Spinal cord (tissue), 10 donors: ENCODE measurements around the gene PRKD3. TPM values are rescaled to one million over a fixed set of nuclear protein-coding genes. Genes with fewer than 3 reads are reported as not detected.

Experiments used
- DNase-seq, 6 donors: peaks; one replicate each; pipeline versions ENCODE4 v3.0.0 to v3.0.0-alpha.2; 2013 to 2015; ENCODE audit warnings: low spot score in 6 of 6, low read depth in 4 of 6
- H3K27ac ChIP-seq: one replicate; pipeline ENCODE4 v1.5.1; 2013; ENCODE audit warnings: low read depth, low read length, control low read depth
- H3K27me3 ChIP-seq: one replicate; pipeline ENCODE4 v1.6.1; 2013; ENCODE audit warnings: low read length; ENCODE audit not compliant: control insufficient read depth, insufficient read depth
- H3K36me3 ChIP-seq: one replicate; pipeline ENCODE4 v1.6.1; 2013; ENCODE audit warnings: low read length; ENCODE audit not compliant: control insufficient read depth, insufficient read depth
- H3K4me1 ChIP-seq: one replicate; pipeline ENCODE4 v1.6.1; 2013; ENCODE audit warnings: low read length; ENCODE audit not compliant: control insufficient read depth, insufficient read depth
- H3K4me3 ChIP-seq: one replicate; pipeline ENCODE4 v1.5.1; 2013; ENCODE audit warnings: low read depth, low read length, control low read depth
- H3K9me3 ChIP-seq: one replicate; pipeline ENCODE4 v1.6.1; 2013; ENCODE audit warnings: low read length; ENCODE audit not compliant: control insufficient read depth, insufficient read depth
- WGBS: methylation state at CpG from one replicate; pipeline ENCODE4 v1.1.5; 2013; ENCODE audit warnings: missing lambda C conversion rate; ENCODE audit not compliant: insufficient coverage; 5-methylcytosine and 5-hydroxymethylcytosine counted together
- polyA plus RNA-seq, 2 donors: library from polyadenylated mRNA; unstranded; fragments of 120-200 nt; gene quantifications; one replicate each; pipeline ENCODE4 v1.2.1, GENCODE V29; 2013; ENCODE audit not compliant: insufficient read length in 2 of 2
- total RNA-seq, 2 donors: library from RNA; depleted of rRNA in 1 of 2; stranded (reverse); fragments of 120-200 nt in 1 of 2; fragments of >200 nt in 1 of 2; gene quantifications; one replicate each; pipeline versions ENCODE4 v1.2.3 to v1.2.4, GENCODE V29; 2013 to 2014
- donor health status: healthy.

Gene PRKD3
- total and polyA plus RNA-seq, 4 donors, result 23.2 to 68.6 (median 43.0) TPM

DNA sequence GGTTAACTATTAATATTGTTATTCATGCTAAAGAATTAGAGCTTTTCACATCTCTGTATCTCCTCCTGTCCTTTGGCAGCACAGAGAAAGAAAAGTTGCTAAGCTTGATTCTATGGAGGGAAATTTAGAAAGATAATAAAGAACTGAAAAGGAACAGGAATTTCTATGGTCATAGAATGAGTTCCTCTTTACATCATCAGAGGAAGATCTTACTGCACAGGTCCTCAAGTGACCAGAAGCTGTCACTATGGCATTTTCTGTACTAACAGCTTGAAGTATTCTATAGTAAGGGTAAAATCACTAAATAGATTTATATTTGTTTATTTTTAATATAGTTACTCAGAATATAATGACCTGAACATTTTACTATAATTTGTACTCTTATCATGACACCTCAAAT, 6.0 kb upstream of the PRKD3 start:
- DNase-seq, result no peak
- peaks cover 2% of the 10 kb centered on the region for H3K27me3 ChIP-seq
- H3K27ac ChIP-seq, result no peak overlapping the region
- H3K36me3 ChIP-seq, result no peaks in the 10 kb centered on the region
- H3K9me3 ChIP-seq, result no peaks in the 10 kb centered on the region
- H3K4me3 ChIP-seq, result no peak overlapping the region
- H3K4me1 ChIP-seq, result no peaks in the 10 kb centered on the region

DNA sequence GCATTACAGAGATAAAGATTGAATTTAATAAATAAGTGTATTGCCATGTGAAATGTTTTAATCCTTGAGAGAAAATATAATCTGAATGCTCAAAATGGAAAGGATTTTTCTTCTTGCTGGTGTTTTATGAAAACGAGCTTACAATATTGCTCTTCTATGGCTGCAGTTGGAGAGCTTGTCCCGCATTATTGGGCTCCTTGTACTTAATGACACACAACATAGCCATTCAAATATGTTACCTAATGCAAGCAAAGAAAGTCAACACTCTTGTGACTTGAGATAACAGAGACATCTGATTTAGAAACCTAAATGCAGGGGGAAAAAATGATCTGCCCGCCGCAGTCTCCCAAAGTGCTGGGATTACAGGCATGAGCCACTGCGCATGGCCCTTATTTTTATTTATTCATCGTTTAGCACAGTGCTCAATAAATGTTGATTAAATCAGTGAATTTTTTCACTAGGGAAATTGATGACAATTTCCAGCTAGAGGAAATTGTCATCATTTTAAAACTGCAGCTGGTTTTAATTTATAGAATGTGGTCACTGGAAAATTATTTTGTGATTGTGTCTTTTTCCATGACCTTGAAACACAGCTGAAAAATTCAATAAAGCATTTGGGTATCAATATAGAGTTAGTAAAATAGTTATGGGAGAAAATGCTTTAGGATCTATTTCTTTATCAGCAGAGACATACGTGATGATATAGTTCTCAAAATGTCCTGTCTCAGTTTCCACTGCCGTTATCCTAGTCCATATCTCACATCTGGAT, 2.4 kb upstream of the PRKD3 start:
- Histone ChIP-seq H3K27me3 (peaks cover 7% of the 10 kb centered on the region), H3K36me3 (no peaks in the 10 kb centered on the region), H3K4me1 (peaks cover 4% of the 10 kb centered on the region), H3K9me3 (no peaks in the 10 kb centered on the region), H3K27ac (peak overlapping the region; percentile 78), H3K4me3 (no peak overlapping the region)
- DNase-seq, result no peak
- WGBS, result 100% methylated on average over 2 of the region's 8 CpGs

DNA sequence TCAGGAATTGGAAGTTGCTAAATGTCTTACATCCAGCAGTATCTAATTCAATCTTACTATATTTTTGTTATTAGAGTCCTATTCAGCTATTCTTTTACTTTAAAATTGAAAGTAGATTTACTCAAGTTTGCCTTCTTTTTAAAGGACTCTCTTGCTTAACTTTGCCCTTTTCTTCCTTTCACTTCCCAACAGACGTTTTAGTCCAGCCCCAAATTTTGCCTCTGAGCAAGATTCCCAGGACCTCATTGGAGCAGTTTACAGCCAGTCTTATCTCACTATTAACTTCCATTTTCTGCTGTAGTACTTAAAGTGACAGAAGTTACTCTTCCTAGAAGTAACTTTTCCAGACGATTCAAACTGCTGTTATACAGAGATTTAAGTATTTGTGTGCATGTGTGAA, 1.7 kb upstream of the PRKD3 start:
- peak overlapping the region; percentile 78 for H3K27ac ChIP-seq
- H3K4me3 ChIP-seq, result no peak overlapping the region
- peak in 1 of 6 donors; percentile 69 for DNase-seq
- H3K4me1 ChIP-seq, result peaks cover 4% of the 10 kb centered on the region
- H3K9me3 ChIP-seq, result no peaks in the 10 kb centered on the region
- WGBS, result 67% methylated on average over 1 of the region's 2 CpGs
- H3K27me3 ChIP-seq, result peaks cover 7% of the 10 kb centered on the region
- no peaks in the 10 kb centered on the region for H3K36me3 ChIP-seq

DNA sequence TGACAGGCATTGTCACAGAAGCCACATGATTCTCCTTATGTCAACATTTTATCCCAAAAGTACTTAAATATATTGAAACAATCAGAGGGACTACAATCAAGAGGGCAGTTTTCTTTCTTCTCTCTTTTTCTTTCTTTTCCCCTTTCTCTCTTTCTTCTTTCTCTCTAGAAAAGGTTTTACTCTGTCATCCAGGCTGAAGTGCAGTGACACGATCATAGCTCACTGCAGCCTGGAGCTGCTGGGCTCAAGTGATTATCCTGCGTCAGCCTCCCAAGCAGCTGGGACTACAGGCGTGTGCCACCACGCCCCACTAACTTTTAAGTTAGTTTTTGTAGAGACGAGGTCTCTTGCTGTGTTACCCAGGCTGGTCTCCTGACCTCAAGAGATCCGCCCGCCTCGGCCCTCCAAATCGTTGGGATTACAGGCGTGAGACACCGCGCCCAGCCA, 1.0 kb upstream of the PRKD3 start:
- DNase-seq, result no peak
- peak overlapping the region; percentile 71 for H3K4me3 ChIP-seq
- H3K27me3 ChIP-seq, result peaks cover 7% of the 10 kb centered on the region
- 96% methylated on average over 4 of the region's 12 CpGs for WGBS
- H3K9me3 ChIP-seq, result no peaks in the 10 kb centered on the region
- peaks cover 4% of the 10 kb centered on the region for H3K4me1 ChIP-seq
- no peaks in the 10 kb centered on the region for H3K36me3 ChIP-seq
- peak overlapping the region; percentile 78 for H3K27ac ChIP-seq

DNA sequence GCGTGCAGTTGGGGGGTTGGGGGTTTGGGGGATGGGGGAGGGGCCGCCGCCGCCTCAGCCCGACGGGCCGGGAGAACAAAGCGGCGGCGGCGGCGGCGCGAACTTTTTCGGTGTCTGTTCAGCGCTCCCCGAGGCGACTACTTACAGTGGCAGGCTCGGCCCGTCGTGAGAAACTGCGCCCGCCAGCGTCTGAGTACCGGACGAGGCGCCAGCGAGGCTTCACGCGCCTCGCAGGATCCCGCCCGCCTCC, 172 bp downstream of the PRKD3 start:
- WGBS, result 0% methylated on average over 27 of the region's 33 CpGs
- Histone ChIP-seq H3K4me3 (peak overlapping the region; percentile 81), H3K9me3 (no peaks in the 10 kb centered on the region), H3K4me1 (peaks cover 4% of the 10 kb centered on the region), H3K27me3 (peaks cover 7% of the 10 kb centered on the region), H3K36me3 (no peaks in the 10 kb centered on the region), H3K27ac (peak overlapping the region; percentile 84)
- peak in 4 of 6 donors; percentile 38 to 88 (median 58) for DNase-seq

DNA sequence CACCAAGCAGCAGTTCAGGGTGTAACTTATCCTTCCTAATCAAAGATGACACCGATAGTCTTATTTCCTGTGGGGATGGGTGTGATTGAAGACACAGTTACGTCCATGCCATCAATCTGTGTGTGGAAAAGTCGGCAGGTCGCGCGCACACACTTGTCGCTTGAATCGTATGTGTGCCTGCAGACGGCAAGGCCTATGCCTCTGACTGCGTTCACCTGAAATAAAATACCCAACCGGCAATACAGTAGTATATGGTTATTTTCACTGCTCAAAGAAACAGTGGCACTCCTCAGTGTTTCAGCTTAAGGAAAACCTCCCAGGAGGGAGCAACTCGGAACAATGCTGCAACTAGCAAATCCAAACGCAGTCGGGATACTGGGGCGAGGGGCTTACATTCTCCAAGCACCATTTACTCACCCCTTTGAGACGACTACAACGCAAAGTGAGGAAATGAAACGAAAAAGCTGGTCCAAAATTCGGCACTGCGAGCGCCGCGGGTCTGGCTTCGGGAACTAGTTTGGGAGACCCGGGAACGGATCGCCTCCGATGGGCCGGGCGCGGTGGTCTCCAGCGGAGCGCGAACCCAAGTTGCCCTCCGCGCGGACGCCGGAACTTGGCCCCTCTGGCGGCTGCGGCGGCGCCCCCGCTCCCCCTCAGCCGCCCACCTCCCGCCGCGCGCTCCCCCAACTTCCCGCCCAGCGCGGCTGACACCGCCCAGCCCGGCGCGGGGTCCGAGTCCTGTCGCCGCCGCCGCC, 675 bp downstream of the PRKD3 start:
- WGBS, result under 1% methylated on average over 29 of the region's 61 CpGs
- Histone ChIP-seq H3K4me1 (peaks cover 4% of the 10 kb centered on the region), H3K4me3 (peak overlapping the region; percentile 81), H3K9me3 (no peaks in the 10 kb centered on the region), H3K27me3 (peaks cover 7% of the 10 kb centered on the region), H3K27ac (peak overlapping the region; percentile 90), H3K36me3 (no peaks in the 10 kb centered on the region)
- peak in 2 of 6 donors; percentile 51 to 60 for DNase-seq

DNA sequence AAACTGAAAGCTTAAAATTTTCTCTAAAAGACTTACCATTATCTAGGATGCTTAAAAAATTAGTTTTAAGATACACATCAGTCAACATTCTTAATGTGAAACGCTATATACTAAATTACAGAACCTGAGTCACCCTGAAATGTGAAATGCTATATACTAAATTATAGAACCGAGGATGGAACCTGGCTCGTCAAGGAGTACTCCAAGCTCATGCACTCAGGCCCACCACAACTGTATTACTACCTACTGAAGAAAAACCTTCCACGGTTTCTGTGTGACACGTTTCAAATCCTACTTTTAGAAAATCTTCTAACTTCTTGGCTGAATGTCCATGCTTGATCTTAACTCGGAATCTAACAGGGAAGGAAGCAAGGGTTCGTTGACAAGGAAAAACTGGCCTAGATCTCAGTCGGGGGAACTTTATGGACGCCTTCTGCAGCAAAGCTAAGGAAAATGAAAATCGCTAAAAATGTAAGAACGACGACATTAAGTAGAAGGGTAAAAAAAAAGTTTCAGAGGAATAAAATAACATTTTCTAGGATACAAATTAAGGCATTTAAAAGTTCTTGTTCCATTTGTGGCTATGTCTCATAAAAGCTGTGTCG, 1.4 kb downstream of the PRKD3 start:
- WGBS, result 41% methylated on average over 8 of the region's 13 CpGs
- DNase-seq, result peak in 1 of 6 donors; percentile 8
- no peaks in the 10 kb centered on the region for H3K36me3 ChIP-seq
- no peaks in the 10 kb centered on the region for H3K9me3 ChIP-seq
- H3K4me3 ChIP-seq, result peak overlapping the region; percentile 81
- H3K4me1 ChIP-seq, result peaks cover 4% of the 10 kb centered on the region
- H3K27me3 ChIP-seq, result peaks cover 7% of the 10 kb centered on the region
- peak overlapping the region; percentile 90 for H3K27ac ChIP-seq

DNA sequence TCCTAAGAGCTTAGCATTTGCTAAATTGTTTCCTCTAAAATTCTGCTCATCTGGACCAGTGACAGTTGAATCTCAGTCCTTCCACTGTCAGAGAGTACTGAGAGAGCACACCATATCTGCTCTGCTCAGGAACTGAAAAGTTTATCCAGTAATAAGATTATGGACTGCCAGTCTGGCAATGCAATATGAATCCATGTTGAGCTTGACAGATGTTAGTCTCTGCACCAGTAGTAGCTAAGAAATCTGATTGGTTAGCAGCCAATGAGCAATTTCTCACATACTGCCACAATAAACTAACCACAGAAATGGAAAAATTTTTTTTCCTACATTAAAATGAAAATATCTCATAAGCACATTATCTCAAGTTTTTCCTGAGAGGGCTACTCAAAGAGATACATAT, 2.3 kb downstream of the PRKD3 start:
- H3K36me3 ChIP-seq, result no peaks in the 10 kb centered on the region
- no peak overlapping the region for H3K4me3 ChIP-seq
- peaks cover 4% of the 10 kb centered on the region for H3K4me1 ChIP-seq
- H3K9me3 ChIP-seq, result no peaks in the 10 kb centered on the region
- no peak for DNase-seq
- H3K27ac ChIP-seq, result no peak overlapping the region
- H3K27me3 ChIP-seq, result peaks cover 7% of the 10 kb centered on the region

DNA sequence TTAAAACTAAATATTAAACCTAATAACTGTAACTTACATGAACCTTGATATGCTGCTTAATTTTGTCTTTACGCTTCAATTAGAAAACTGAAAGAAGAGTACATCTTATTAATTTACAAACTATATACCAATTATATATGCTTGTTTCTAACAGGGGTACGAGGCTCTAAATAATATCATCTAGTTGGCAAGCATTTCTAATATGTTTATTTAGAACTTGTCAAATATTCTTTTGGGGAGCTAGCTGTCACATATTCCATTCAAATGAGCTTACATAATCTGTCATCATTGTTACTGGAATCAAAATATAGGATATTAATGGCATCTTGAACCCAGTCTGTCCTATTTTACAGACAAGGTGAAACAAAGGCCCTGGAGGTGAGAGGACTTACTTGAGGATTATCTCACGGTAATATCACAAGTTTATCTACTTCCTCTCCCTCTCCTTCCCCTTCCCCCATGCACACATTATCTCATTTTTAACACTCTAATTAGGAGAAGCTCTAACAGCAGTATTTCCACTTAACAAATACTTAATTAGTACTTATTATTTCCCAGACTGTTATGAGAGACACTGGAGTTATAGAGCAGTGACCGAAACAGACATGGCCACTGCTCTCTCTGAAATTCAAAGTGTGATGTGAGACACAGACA, 3.5 kb downstream of the PRKD3 start:
- H3K4me1 ChIP-seq, result peaks cover 4% of the 10 kb centered on the region
- DNase-seq, result no peak
- no CpG with 5 or more reads among the region's 4 CpGs for WGBS
- peaks cover 5% of the 10 kb centered on the region for H3K27me3 ChIP-seq
- H3K36me3 ChIP-seq, result no peaks in the 10 kb centered on the region
- H3K9me3 ChIP-seq, result no peaks in the 10 kb centered on the region
- no peak overlapping the region for H3K4me3 ChIP-seq
- H3K27ac ChIP-seq, result no peak overlapping the region
